ENCODE results near the gene FAM120A. TPM values are rescaled to one million over a fixed set of nuclear protein-coding genes. Genes with fewer than 3 reads are reported as not detected.

FAM120A gene
- total RNA-seq, 1 experiment from 2014 or later, result 43.2 TPM

- H3K9me3 ChIP-seq, result no peaks in the 10 kb centered on the region
- no peaks in the 10 kb centered on the region for H3K36me3 ChIP-seq (ENCODE audit: control insufficient read depth, insufficient read depth, low read length)
- H3K4me1 ChIP-seq, result 0 out of 2 replicates have a peak, but pooled peaks cover 11% of the 10 kb centered on the region
- H3K27me3 ChIP-seq (replicated peaks; ENCODE audit: control insufficient read depth, insufficient read depth, low read length), result no peaks in the 10 kb centered on the region
- H3K27ac Mint-ChIP-seq (ENCODE audit: unreplicated experiment), result peak overlapping the region; percentile 70
- DNase-seq, result peak; percentile 40 to 47
- no peaks in the 10 kb centered on the region for H3K9me3 Mint-ChIP-seq (ENCODE audit: unreplicated experiment)
- POLR2A ChIA-PET, result no interaction called here
- intact Hi-C loops (cut with micrococcal nuclease; ENCODE audit: unreplicated experiment), result loop anchor here (5.0 kb wide), 1 partner anchor 140 kb away; no protein-coding TSS in a partner anchor
- peak overlapping the region; percentile 93 for H3K4me3 Mint-ChIP-seq (ENCODE audit: unreplicated experiment)
- H3K4me1 Mint-ChIP-seq (ENCODE audit: low read depth, unreplicated experiment), result no peaks in the 10 kb centered on the region
- TF ChIP-seq CTCF (IDR thresholded peaks at IDR 0.05; ENCODE audit: insufficient read depth in 1 of 2, low read depth in 1 of 2, low read length in 1 of 2, severe bottlenecking in 1 of 2, unreplicated experiment in 1 of 2), result no peak
- H3K27me3 Mint-ChIP-seq (ENCODE audit: insufficient read depth, unreplicated experiment), result no peaks in the 10 kb centered on the region
- H3K4me3 ChIP-seq (ENCODE audit: low read depth, low read length), result peak overlapping the region; percentile 86
- no TSS peak for BruUV-seq (replicated peaks)
- CTCF ChIA-PET, result no interaction called here
- peaks cover 41% of the 10 kb centered on the region for H3K36me3 Mint-ChIP-seq (ENCODE audit: insufficient read depth, unreplicated experiment)
Observed at GRCh38 chr9:93451849-93452709, 594 bp downstream of the FAM120A start.

- Histone ChIP-seq H3K4me1 (0 out of 2 replicates have a peak, but pooled peaks cover 11% of the 10 kb centered on the region), H3K27me3 (replicated peaks; ENCODE audit: control insufficient read depth, insufficient read depth, low read length) (no peaks in the 10 kb centered on the region), H3K4me3 (ENCODE audit: low read depth, low read length) (peak overlapping the region; percentile 86), H3K9me3 (no peaks in the 10 kb centered on the region), H3K36me3 (ENCODE audit: control insufficient read depth, insufficient read depth, low read length) (no peaks in the 10 kb centered on the region)
- Mint-ChIP-seq H3K9me3 (ENCODE audit: unreplicated experiment) (no peaks in the 10 kb centered on the region), H3K4me3 (ENCODE audit: unreplicated experiment) (peak overlapping the region; percentile 93), H3K4me1 (ENCODE audit: low read depth, unreplicated experiment) (no peaks in the 10 kb centered on the region), H3K36me3 (ENCODE audit: insufficient read depth, unreplicated experiment) (peaks cover 35% of the 10 kb centered on the region), H3K27me3 (ENCODE audit: insufficient read depth, unreplicated experiment) (no peaks in the 10 kb centered on the region), H3K27ac (ENCODE audit: unreplicated experiment) (peak overlapping the region; percentile 78)
- no peak for TF ChIP-seq CTCF (IDR thresholded peaks at IDR 0.05; ENCODE audit: insufficient read depth in 1 of 2, low read depth in 1 of 2, low read length in 1 of 2, severe bottlenecking in 1 of 2, unreplicated experiment in 1 of 2)
- ChIA-PET CTCF (no interaction called here), POLR2A (no interaction called here)
- BruUV-seq (replicated peaks), result no TSS peak
- DNase-seq, result no peak
- intact Hi-C loops (cut with micrococcal nuclease; ENCODE audit: unreplicated experiment), result loop anchor here (5.0 kb wide), 1 partner anchor 140 kb away; no protein-coding TSS in a partner anchor
Observed at GRCh38 chr9:93452710-93453046, 1.2 kb downstream of the FAM120A start.

GRCh38 chr9:93453047-93453914 is 1.8 kb downstream of the FAM120A start, which contains the start of gene FAM120AOS:
FAM120AOS (minus strand) TSS chr9:93453581; CDS start chr9:93452709, 872 bp downstream.
- ChIA-PET CTCF (no interaction called here), POLR2A (no interaction called here)
- peak within 1 kb of the TSS; percentile 86 for H3K4me3 ChIP-seq (ENCODE audit: low read depth, low read length)
- 0 out of 2 replicates have a peak, but pooled peaks cover 11% of the 10 kb centered on the region for H3K4me1 ChIP-seq
- BruUV-seq (replicated peaks), result TSS peak; percentile 36
- no peaks in the 10 kb centered on the region for H3K27me3 ChIP-seq (replicated peaks; ENCODE audit: control insufficient read depth, insufficient read depth, low read length)
- peak; percentile 82 to 87 for DNase-seq
- Mint-ChIP-seq H3K9me3 (ENCODE audit: unreplicated experiment) (no peaks in the 10 kb centered on the region), H3K27me3 (ENCODE audit: insufficient read depth, unreplicated experiment) (no peaks in the 10 kb centered on the region), H3K4me3 (ENCODE audit: unreplicated experiment) (peak within 1 kb of the TSS; percentile 93), H3K27ac (ENCODE audit: unreplicated experiment) (peak within 1 kb of the TSS; percentile 78), H3K4me1 (ENCODE audit: low read depth, unreplicated experiment) (peaks cover 5% of the 10 kb centered on the region), H3K36me3 (ENCODE audit: insufficient read depth, unreplicated experiment) (peaks cover 31% of the 10 kb centered on the region)
- no peaks in the 10 kb centered on the region for H3K9me3 ChIP-seq
- intact Hi-C loops (cut with micrococcal nuclease; ENCODE audit: unreplicated experiment), result loop anchor here (5.0 kb wide), 1 partner anchor 141 kb away; no protein-coding TSS in a partner anchor
- no peak for TF ChIP-seq CTCF (IDR thresholded peaks at IDR 0.05; ENCODE audit: insufficient read depth in 1 of 2, low read depth in 1 of 2, low read length in 1 of 2, severe bottlenecking in 1 of 2, unreplicated experiment in 1 of 2)
- H3K36me3 ChIP-seq (ENCODE audit: control insufficient read depth, insufficient read depth, low read length), result no peaks in the 10 kb centered on the region
